Hypothalamus (tissue), 51 donors: ENCODE data around the gene ZFAND3.
A peak's percentile ranks its signal among the peaks of the same experiment; 100 is the strongest.

ENCODE experiments used
- DNase-seq, 51 donors: peaks; one replicate each; lab custom pipeline; 2025; lab: John Stamatoyannopoulos, UW

The ZFAND3 gene, protein sequence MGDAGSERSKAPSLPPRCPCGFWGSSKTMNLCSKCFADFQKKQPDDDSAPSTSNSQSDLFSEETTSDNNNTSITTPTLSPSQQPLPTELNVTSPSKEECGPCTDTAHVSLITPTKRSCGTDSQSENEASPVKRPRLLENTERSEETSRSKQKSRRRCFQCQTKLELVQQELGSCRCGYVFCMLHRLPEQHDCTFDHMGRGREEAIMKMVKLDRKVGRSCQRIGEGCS

DNA sequence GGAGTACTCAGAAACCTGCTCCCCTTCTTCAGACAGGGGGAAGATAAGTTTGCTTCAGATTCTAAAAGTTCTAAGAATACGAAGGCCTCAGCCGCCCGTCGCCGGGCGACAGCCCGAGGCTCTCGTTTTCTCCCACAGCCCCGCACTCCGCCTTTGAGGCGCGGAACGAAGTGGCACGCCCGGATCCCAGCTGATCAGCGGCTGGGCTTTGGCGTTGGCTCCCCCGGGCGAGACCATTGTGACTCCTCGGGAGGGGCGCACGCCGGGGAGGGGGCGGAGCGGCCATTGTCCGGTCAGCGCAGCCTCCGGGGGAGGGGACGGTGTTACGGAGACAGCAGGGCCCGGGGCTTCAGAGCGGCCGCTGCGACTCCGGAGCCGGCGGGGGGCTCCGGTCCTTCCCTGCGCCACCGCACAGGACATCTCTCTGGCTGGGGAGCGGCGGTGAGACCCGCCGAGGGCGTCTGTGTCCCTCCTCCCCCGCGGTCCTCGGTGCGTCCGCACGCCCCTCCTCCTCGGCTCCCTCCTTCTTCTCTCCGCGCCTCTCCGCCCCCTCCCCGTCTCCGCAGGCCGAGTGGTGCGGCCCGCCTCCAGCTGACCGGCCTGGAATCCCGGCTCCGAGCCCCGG lies at the start of gene ZFAND3:
ZFAND3 (plus strand) TSS at position 551 of the 625 bp plus-strand sequence. CDS start 219 bp downstream, outside the sequence.
- peak; percentile 82 to 100 (median 97) for DNase-seq

DNA sequence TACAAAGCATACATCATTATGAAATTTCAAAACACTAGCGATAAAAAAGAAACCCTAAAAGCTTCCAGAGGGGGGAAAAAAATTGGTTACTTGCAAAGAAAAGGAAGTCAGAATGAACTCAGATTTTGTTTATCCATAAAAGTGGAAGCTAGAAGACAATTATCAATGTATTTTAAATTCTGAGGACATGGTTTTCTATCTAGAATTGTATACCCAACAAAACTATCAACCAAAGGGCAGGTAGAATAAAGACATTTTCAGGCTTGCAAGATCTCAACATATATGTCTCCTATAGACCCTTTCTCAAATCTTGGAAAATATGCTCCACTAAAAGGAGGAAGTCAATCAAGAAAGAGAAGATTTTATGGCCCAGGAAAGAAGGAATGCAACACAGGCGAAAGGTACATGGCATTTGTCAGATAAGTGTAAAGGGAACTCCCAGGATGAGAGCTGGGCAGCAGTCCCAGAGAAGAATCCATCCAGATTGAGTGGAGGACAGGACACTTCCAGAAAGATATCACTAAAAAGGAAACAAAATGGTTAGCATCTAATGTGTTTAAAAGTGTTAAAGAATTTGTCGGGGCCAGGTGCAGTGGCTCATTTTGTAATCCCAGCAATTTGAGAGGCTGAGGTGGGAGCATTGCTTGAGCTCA lies 45.4 kb upstream of the ZFAND3 start:
- no peak for DNase-seq

DNA sequence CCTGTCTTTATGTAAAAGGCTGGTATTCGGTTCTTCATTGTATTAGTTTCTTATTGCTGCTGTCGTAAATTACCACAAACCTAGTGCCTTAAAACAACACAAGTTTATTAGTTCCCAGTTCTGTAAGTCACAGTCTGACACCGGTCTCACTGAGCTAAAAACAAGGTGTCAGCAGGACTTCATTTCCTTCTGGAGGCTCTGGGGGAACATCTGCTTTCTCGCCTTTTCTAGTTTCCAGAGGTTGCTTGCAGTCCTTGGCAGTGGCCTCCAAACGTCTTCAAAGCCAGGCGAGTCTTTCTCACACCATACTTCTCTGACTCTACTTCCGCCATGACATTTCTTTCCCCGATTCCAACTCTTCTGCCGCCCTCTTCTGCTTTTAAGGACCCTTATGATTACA lies 43.0 kb upstream of the ZFAND3 start:
- DNase-seq = no peak

DNA sequence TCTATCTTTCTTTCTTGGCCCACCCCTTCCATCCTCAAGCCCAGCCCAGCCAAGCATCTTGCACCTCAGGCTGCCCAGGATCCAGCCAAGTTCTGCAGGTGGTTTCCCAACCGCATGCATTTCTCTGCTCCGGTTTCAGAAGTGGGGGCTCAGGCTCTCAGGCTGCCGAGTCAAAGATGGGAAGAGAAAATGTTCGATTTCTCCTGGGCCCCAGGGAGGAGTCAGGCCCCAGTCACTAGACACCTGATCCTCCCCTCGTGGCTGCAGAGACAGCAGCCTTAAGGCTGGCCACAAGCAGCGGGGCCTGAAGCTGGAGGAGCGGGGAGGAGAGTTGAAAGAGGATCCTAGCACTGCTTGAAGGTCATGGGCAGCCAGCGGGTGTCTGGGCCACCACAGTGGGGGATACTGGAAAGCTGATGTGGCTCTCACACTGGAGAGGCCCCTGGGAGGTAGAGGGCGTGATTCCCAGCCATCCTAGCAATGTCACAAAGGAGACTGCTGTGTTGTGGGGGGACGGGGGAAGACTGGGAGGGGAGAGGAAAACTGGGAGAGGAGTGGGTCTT lies 42.2 kb upstream of the ZFAND3 start:
- DNase-seq = no peak

DNA sequence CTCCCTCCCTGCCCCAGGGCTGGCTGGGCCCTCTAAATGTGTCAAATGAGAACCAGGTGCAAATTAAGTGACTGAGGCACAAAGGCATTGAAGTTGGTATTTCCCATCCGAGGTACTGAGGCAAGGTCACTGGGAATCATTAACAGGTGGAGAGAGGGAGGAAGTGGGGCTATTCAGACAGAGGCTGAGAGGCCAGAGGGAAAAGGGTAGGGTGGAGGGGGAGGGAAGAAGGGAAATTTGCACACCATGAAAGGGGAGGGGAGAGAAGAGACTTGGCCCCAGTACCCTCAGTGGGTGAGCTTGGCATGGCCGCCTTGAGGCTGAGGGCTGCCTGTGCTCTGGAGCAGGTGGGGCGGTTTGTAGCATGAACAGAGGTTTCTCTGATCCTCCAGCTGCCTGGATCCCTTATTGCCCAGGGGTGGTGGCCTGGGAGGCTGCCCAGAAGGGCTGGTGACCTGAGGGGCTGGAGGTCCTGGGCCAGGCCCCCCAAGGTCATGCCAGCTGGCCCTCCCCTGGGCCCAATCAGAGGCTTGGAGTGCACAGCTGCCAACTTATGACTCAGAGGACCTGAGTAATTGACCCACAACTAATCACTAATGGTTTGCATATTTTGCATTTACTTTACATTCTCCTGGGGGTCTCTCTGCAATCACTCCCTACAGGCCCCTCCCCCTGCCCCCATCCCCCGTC lies 40.3 kb upstream of the ZFAND3 start:
- DNase-seq = no peak

DNA sequence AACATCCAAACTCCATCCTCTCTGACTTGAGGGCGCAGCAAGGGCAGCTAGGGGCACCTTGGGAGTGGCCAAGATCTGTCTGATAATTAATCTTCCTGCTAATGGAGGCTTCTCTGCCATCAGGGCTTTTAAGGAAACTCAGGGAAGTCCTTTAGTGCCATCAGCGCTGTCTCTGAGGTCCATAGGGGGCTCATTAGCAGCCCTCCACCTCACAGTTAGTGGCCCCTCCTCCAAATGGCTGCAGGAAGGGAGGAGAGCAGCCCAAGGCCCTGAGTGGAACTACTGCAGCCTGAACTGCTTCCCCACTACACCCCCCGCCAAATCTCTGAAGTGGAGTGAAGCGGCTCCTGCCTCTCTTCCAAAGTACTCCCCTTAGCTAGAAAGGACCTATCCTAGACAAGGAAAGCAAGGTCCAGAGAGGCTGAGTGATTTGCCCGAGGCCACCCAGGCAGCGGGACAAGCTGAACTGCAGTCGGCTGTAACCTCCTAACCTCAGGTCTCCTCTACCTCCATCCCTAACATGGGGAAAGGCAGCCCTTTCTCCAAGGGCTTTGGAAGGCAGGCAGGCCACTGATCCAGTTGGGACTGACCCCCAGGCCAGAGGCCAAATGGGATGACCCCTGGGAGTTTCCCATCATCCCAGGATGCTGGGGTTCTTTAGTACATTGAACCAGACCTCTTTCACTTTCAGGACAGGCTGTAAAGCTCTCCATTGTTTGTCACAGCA lies 39.5 kb upstream of the ZFAND3 start:
- no peak for DNase-seq

DNA sequence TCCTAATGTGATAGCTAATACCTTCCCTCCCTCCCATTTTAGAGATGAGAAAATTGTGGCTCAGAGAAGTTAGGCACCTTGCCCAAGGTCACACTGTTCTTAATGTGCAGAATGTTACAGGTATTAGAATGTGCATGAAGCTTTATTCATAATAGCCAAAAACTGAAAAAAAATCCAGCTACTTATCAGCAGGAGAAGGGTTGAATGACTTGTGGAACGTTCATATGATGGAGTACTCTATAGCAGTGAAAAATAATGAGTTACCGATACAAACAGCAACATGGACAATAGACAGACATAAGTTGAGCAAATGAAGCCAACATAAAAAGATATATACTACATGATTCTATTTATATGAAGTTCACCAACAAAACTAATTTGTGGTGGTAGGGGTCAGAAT lies 37.7 kb upstream of the ZFAND3 start:
- no peak for DNase-seq

DNA sequence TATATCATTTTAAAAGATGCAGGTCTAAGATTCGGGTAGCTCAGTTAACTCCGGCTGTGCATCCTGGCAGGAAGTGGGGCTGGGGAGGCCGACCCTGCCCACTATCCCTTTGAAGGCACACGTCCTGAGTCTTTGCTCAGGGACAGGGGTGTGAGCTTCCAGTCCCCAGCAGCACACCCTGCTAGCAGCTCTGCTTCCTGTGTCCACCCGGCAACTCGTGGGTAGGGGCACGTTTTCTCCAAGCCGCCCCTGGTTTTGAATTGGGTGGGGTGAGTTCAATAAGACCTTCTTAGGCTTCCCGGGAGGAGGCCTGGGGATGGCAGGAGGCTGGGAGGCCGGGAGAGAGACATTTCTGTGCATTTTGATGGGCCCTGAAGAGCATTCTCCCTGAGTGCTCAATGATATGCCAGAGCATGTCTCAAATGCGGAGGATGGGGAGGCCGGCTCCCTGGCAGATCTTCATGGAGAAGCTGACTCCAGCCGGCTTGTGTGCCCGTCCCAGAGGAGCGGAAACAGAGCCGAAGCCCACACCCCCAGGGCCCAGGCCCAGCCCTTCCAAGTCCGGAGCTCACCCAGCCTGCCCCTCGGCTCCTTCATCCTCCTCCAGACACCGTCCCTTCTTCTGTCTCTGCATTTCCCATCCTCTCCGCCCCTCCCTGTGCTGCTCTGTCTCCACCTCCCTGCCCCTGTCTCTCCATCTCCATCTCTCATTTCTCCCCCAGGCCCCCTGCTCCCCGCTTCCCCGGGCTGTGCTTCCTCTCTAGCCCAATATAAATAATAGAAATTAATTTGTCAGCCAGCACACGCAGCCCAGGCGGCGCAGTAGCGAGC lies 36.3 kb upstream of the ZFAND3 start:
- peak in 42 of 51 donors; percentile 8 to 66 (median 30) for DNase-seq

DNA sequence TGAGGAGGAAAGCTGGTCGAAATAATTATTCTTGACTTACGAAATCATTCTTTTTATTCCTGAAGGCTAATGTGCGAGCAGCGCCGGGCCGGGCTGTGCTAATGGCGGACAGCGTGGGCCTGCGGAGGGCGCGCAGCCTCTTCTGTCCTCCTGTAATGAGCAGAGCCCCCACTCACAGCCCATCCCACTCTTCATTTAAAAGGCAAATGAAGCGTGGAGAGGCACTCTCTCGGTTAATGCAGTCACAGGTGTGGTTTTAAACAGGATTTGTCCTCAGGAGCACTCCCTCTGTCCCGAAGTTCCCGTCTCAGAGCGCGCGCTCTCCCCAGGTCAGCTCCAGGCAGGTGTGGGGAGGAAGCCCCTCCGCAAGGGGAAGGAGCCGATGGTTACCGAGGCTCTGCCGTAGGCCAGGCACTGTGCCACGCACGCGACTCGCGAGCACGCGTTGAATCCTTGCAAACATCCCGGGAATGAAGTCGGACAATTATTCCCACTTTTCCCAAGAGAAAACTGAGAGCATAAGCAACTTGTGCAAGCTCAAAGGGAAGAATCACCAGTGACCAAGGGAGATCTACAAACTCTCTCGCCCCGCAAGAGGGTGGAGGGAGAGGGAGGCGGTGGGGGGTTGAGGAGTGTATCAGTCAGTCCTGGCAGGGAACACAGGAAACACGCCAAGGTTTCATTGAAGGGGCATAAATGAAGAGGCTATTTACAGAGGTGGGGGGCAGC lies 35.5 kb upstream of the ZFAND3 start:
- DNase-seq = peak in 25 of 51 donors; percentile 6 to 66 (median 37)

DNA sequence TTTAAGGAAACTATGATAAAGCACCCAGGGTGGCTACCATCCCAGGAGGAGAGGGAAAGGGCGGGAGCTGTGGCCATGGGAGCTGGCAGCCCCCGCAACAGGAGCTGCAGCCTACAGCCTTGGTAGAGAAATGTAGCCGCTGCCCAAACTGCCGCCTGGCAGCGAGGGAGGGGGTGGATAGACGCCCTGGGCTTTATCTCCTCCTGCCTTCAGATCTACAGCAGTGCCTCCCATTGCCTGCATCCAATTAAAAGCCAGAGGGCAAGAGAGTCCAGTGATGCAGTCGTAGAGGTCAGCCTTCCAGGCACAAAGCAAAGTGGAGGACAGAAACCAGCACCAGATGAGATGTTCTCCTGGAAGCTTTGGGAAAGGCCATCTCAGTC lies 35.0 kb upstream of the ZFAND3 start:
- peak in 6 of 51 donors; percentile 2 to 35 (median 9) for DNase-seq

DNA sequence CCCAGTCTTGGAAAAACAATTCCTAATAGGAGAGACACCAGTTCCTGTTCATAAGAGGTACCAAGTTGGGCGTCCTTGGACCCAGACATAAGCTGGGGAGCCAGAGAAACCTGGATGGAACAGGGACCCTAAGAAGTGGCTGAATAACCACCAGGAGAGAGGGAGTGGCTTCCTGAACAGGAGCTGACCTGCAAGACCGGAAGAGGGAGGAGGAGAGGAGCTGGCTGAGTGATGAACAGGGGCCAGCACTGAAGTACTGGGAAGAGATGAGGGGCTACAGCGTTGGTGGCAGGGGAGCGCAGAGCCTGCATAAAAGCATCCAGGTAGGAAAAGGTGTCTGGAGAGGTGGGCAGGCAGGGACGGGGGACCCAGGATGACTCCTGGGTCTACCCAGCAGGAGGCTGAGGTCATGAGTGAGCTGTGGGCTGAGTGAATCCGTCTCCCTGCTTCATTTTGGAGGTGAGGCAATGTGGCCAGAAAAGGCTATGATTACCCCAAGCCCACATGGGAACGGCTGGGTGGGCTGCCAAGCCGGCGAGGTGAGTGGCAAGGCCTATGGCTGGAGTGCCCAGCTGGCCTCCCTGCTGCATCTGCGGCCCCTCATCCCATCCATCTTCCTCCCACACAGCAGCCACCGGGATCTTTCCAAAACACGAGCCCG lies 34.4 kb upstream of the ZFAND3 start:
- no peak for DNase-seq

DNA sequence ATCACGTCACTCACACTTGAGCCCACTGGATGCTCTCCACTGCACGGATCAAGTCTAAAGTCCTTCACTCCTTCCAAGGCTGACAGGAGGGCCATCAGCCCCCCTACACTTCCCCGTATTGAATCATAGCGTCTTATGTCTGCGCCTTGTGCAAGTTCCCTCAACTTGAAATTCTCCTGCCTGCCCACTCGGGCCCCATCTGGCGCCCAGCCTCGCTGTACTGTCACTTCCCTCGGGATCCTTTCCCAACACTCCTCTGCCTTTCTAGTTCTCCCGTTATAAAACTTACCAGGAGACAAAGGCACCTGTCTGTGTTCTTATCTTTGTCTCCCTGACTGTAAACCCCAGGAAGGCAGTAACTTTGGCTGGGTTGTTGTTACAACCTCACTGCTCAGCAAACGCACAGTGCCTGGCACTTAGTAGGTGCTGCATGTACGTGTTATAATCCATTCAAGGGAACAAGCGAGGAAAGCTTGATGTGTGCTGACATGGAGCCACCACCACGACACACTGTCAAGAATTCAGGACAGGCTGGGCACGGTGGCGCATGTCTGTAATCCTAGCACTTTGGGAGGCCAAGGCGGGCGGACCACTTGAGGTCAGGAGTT lies 33.8 kb upstream of the ZFAND3 start:
- DNase-seq = peak in 1 of 51 donors; percentile 53

DNA sequence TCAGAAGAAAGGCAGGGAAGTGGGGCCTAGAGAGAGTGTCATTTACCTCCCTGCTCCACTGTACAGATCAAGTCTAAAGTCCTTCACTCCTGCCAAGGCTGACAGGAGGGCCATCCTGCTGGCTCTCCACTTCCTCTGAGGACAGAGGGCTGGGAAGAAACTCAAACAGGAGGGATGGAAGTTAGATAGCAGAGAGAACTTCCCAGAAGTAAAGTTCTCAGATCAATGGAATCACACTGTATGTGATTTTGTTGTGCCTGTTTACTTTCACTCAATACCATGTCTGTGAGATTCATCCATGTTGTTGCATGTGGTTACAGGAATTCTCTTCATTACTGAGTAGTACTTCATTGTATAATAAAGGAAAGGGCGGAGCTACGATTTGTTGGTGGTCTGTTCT lies 32.3 kb upstream of the ZFAND3 start:
- no peak for DNase-seq

DNA sequence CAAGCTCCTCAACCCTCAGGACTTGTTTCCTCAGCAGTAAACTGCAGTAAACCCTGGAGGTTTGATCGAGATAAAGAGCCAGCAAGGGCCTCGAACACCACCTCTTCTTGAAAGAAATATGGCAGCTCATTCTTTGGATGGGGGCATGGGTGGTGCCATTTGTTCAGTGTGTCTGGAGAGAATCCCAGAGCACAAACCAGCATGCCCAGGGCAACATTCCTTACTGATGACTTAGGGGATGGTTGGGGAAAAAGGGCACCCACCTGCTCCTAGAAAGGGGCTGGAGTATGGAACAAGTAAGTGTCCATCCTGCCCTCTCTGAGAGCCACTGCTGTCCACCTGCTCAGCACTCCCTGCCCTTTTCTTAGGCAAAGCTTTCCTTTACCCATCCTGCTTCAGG lies 31.3 kb upstream of the ZFAND3 start:
- DNase-seq = no peak

DNA sequence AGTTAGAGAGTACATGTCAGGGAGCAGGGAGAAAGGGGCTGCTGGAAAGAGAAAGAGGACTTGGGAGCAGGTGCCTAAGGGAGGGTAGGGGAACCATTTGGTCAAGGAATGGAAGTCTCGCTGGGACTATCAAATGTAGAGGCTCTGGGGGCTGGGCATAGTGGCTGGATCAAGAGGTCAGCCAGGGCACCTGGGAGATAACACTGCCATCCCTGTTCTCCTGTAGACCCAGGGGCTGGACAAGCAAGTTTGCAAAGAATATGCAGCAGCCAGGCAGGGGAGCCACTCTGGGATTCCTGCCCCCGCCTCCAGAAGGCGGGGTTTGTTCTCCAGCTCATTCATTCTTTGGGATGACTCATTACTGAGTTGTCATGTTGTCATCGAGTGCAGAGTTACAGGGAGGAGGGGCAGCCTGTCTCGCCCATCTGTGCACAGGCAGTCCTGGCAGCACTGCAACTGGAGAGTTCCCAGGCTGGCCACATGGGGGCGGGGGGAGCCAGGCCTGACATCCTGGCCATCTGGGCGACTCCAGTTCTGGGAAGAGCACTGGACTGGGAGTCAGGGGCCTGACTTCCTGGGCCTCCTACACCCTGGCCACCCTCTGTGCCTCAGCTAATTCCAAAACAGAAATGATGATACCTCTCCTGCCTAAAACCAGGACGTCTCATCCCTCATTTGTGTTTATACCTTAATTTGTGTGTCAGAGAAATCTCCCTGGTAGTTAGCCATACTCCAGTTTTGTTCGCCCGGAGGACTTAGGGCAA lies 28.2 kb upstream of the ZFAND3 start:
- DNase-seq = peak; percentile 30 to 93 (median 79)

DNA sequence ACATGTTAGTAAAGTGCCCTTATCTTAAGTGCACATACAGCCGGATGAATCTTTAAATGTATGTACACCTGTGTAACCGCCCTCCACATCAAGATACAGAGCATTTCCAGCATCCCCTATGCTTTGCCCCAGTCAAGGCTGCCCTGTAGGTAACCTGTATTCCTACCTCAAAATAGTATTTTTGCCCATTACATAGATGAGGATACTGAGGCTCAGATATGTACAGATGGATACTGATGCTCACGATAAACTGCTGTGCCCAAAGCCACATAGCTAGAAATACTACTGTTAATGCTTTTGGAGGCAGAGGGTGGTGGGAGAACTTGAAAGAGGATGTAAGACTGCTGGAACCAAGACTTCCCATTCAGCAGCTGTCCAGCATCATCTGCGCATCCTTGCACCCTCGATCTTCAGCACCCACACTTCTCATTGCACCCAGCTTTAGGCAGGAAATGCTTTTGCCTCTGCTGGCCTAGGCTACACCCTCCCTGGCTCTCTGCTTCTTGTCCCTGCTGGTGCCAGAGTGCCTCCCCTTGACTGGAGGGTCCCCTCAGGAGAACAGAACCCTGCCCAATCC lies 27.0 kb upstream of the ZFAND3 start:
- no peak for DNase-seq

DNA sequence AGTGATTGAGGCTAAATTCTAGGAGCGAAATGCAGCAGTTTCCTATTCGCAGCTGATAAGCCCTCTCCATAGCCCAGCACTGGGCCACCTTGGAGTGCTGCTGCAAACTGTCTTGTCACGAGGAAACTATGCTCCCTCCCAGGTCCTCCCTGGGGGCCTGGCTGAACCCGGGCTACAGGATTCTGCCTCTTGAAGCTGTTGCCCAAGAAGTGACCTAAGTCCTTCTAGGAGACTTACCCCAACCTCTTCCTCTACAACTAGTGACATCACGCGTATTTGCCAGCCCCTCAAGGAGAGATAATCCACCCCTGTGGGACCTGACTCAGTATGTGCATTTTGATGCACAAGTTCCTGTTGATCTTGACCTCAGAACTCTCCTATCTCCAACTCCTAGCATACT lies 26.5 kb upstream of the ZFAND3 start:
- no peak for DNase-seq
